ENCODE results near the gene PARP3.

PARP3 gene

GRCh38 chr3:51963951-51964451, 21.8 kb downstream of the PARP3 start:
- Mint-ChIP-seq H3K27ac (no peak overlapping the region), H3K9me3 (no peaks in the 10 kb centered on the region), H3K27me3 (no peaks in the 10 kb centered on the region), H3K36me3 (ENCODE audit: low read depth) (peaks cover 3% of the 10 kb centered on the region), H3K4me3 (no peak overlapping the region), H3K4me1 (peaks cover 7% of the 10 kb centered on the region)
- DNase-seq (no peak), ATAC-seq (no peak)

GRCh38 chr3:51964521-51964920, 22.4 kb downstream of the PARP3 start:
- Mint-ChIP-seq H3K4me1 (peaks cover 9% of the 10 kb centered on the region), H3K36me3 (ENCODE audit: low read depth) (peaks cover 4% of the 10 kb centered on the region), H3K27me3 (no peaks in the 10 kb centered on the region), H3K4me3 (no peak overlapping the region), H3K27ac (no peak overlapping the region), H3K9me3 (no peaks in the 10 kb centered on the region)
- ATAC-seq (no peak), DNase-seq (no peak)

GRCh38 chr3:51966016-51966415, 23.9 kb downstream of the PARP3 start:
- Mint-ChIP-seq H3K27me3 (no peaks in the 10 kb centered on the region), H3K36me3 (ENCODE audit: low read depth) (peaks cover 4% of the 10 kb centered on the region), H3K4me1 (peaks cover 11% of the 10 kb centered on the region), H3K27ac (no peak overlapping the region), H3K9me3 (no peaks in the 10 kb centered on the region), H3K4me3 (peak overlapping the region; percentile 36)
- DNase-seq (no peak), ATAC-seq (no peak)

GRCh38 chr3:51966486-51966885, 24.3 kb downstream of the PARP3 start:
- Mint-ChIP-seq H3K4me3 (peak overlapping the region; percentile 71), H3K27me3 (no peaks in the 10 kb centered on the region), H3K4me1 (peaks cover 14% of the 10 kb centered on the region), H3K9me3 (no peaks in the 10 kb centered on the region), H3K27ac (no peak overlapping the region), H3K36me3 (ENCODE audit: low read depth) (peaks cover 4% of the 10 kb centered on the region)
- DNase-seq (no peak), ATAC-seq (no peak)

GRCh38 chr3:51966922-51967383, 24.8 kb downstream of the PARP3 start:
- DNase-seq (peak; percentile 43), ATAC-seq (peak; percentile 7)
- H3K4me3 Mint-ChIP-seq: peak overlapping the region; percentile 71
- H3K4me1 Mint-ChIP-seq: peaks cover 14% of the 10 kb centered on the region
- H3K27me3 Mint-ChIP-seq: no peaks in the 10 kb centered on the region
- H3K27ac Mint-ChIP-seq: no peak overlapping the region
- peaks cover 4% of the 10 kb centered on the region for H3K36me3 Mint-ChIP-seq (ENCODE audit: low read depth)
- H3K9me3 Mint-ChIP-seq: no peaks in the 10 kb centered on the region

GRCh38 chr3:51967384-51968169, 25.4 kb downstream of the PARP3 start, which contains the start of gene PCBP4:
Gene PCBP4, minus strand, starts transcription at chr3:51967454. Its CDS starts 6,214 bp downstream, at chr3:51961240.
- Mint-ChIP-seq H3K27ac (no peak within 1 kb of the TSS), H3K4me1 (peaks cover 16% of the 10 kb centered on the region), H3K27me3 (no peaks in the 10 kb centered on the region), H3K4me3 (peak within 1 kb of the TSS; percentile 71), H3K36me3 (ENCODE audit: low read depth) (peaks cover 4% of the 10 kb centered on the region), H3K9me3 (no peaks in the 10 kb centered on the region)
- no peak for DNase-seq
- peak; percentile 56 for ATAC-seq

GRCh38 chr3:51968170-51968775, 26.1 kb downstream of the PARP3 start:
- peak overlapping the region; percentile 69 for H3K4me3 Mint-ChIP-seq
- H3K27ac Mint-ChIP-seq: no peak overlapping the region
- H3K36me3 Mint-ChIP-seq (ENCODE audit: low read depth): peaks cover 4% of the 10 kb centered on the region
- ATAC-seq (no peak), DNase-seq (no peak)
- H3K27me3 Mint-ChIP-seq: no peaks in the 10 kb centered on the region
- no peaks in the 10 kb centered on the region for H3K9me3 Mint-ChIP-seq
- H3K4me1 Mint-ChIP-seq: peaks cover 17% of the 10 kb centered on the region

GRCh38 chr3:51968883-51969678, 26.9 kb downstream of the PARP3 start:
- Mint-ChIP-seq H3K27me3 (no peaks in the 10 kb centered on the region), H3K9me3 (no peaks in the 10 kb centered on the region), H3K36me3 (ENCODE audit: low read depth) (peaks cover 8% of the 10 kb centered on the region), H3K4me3 (peak overlapping the region; percentile 46), H3K27ac (peak overlapping the region; percentile 26), H3K4me1 (peaks cover 22% of the 10 kb centered on the region)
- DNase-seq: no peak
- no peak for ATAC-seq

GRCh38 chr3:51969841-51970240, 27.7 kb downstream of the PARP3 start:
- Mint-ChIP-seq H3K4me1 (peaks cover 26% of the 10 kb centered on the region), H3K27me3 (no peaks in the 10 kb centered on the region), H3K27ac (no peak overlapping the region), H3K4me3 (no peak overlapping the region), H3K9me3 (no peaks in the 10 kb centered on the region), H3K36me3 (ENCODE audit: low read depth) (peaks cover 8% of the 10 kb centered on the region)
- DNase-seq (no peak), ATAC-seq (no peak)

- Mint-ChIP-seq H3K27me3 (no peaks in the 10 kb centered on the region), H3K36me3 (ENCODE audit: low read depth) (peaks cover 8% of the 10 kb centered on the region), H3K9me3 (no peaks in the 10 kb centered on the region), H3K27ac (no peak overlapping the region), H3K4me1 (peaks cover 32% of the 10 kb centered on the region), H3K4me3 (no peak overlapping the region)
- DNase-seq: no peak
- ATAC-seq: no peak
Measured at GRCh38 chr3:51970606-51971300, 28.6 kb downstream of the PARP3 start.

GRCh38 chr3:51971350-51971749, 29.2 kb downstream of the PARP3 start:
- DNase-seq (no peak), ATAC-seq (no peak)
- H3K36me3 Mint-ChIP-seq (ENCODE audit: low read depth): peaks cover 8% of the 10 kb centered on the region
- H3K4me3 Mint-ChIP-seq: no peak overlapping the region
- H3K27ac Mint-ChIP-seq: no peak overlapping the region
- no peaks in the 10 kb centered on the region for H3K27me3 Mint-ChIP-seq
- H3K4me1 Mint-ChIP-seq: peaks cover 35% of the 10 kb centered on the region
- H3K9me3 Mint-ChIP-seq: no peaks in the 10 kb centered on the region

GRCh38 chr3:51974277-51974962, 32.3 kb downstream of the PARP3 start:
- H3K4me1 Mint-ChIP-seq: peaks cover 39% of the 10 kb centered on the region
- peak overlapping the region; percentile 95 for H3K27ac Mint-ChIP-seq
- DNase-seq (peak; percentile 32), ATAC-seq (peak; percentile 45)
- H3K9me3 Mint-ChIP-seq: no peaks in the 10 kb centered on the region
- H3K36me3 Mint-ChIP-seq (ENCODE audit: low read depth): peaks cover 3% of the 10 kb centered on the region
- H3K27me3 Mint-ChIP-seq: no peaks in the 10 kb centered on the region
- peak overlapping the region; percentile 80 for H3K4me3 Mint-ChIP-seq

GRCh38 chr3:51974963-51975851, 33.0 kb downstream of the PARP3 start, which contains the start of gene ABHD14A:
Gene ABHD14A, plus strand, starts transcription at chr3:51975064. Its CDS starts 72 bp downstream, at chr3:51975136.
- Mint-ChIP-seq H3K27me3 (no peaks in the 10 kb centered on the region), H3K36me3 (ENCODE audit: low read depth) (peaks cover 3% of the 10 kb centered on the region), H3K27ac (peak within 1 kb of the TSS; percentile 95), H3K9me3 (no peaks in the 10 kb centered on the region), H3K4me1 (peaks cover 39% of the 10 kb centered on the region), H3K4me3 (peak within 1 kb of the TSS; percentile 80)
- ATAC-seq (peak; percentile 73), DNase-seq (peak; percentile 74)

Measured in activated naive CD8-positive, alpha-beta T cell treated with anti-CD3 and anti-CD28 coated beads, Interleukin-2, amount 50 U/mL, for 24 hours (primary cell).